ENCODE measurements around the gene ELF2.
"Not testable (repeated sequence)": the region's sequence is repeated elsewhere in the genome, so short reads cannot be mapped to it uniquely, and the experiment has no call there.

Gene ELF2

GRCh38 chr4:139144161-139144859 is 32.7 kb downstream of the ELF2 start:
- peak; percentile 68 for DNase-seq (ENCODE audit: low read depth)

GRCh38 chr4:139142980-139143379 is 34.0 kb downstream of the ELF2 start:
- no peak for DNase-seq (ENCODE audit: low read depth)

- DNase-seq (ENCODE audit: low read depth): no peak
Observed at GRCh38 chr4:139142087-139142486, 34.9 kb downstream of the ELF2 start.

GRCh38 chr4:139137763-139138162 is 39.3 kb downstream of the ELF2 start:
- DNase-seq (ENCODE audit: low read depth): no peak

GRCh38 chr4:139134403-139134802 is 42.6 kb downstream of the ELF2 start:
- no peak for DNase-seq (ENCODE audit: low read depth)

GRCh38 chr4:139131209-139131870 is 45.7 kb downstream of the ELF2 start:
- no peak for DNase-seq (ENCODE audit: low read depth)

GRCh38 chr4:139129206-139129605 is 47.8 kb downstream of the ELF2 start:
- peak; percentile 35 for DNase-seq (ENCODE audit: low read depth)

GRCh38 chr4:139126898-139127297 is 50.1 kb downstream of the ELF2 start:
- no peak for DNase-seq (ENCODE audit: low read depth)

GRCh38 chr4:139123910-139124309 is 53.1 kb downstream of the ELF2 start:
- no peak for DNase-seq (ENCODE audit: low read depth)

- no peak for DNase-seq (ENCODE audit: low read depth)
Observed at GRCh38 chr4:139118365-139118764, 58.7 kb downstream of the ELF2 start.

GRCh38 chr4:139115226-139115625 is 61.8 kb downstream of the ELF2 start:
- DNase-seq (ENCODE audit: low read depth): no peak

GRCh38 chr4:139114795-139115194 is 62.2 kb downstream of the ELF2 start:
- DNase-seq (ENCODE audit: low read depth): not testable (repeated sequence)

- DNase-seq (ENCODE audit: low read depth): no peak
Observed at GRCh38 chr4:139112650-139113049, 64.4 kb downstream of the ELF2 start.

- DNase-seq (ENCODE audit: low read depth): no peak
Observed at GRCh38 chr4:139108567-139109128, 68.4 kb downstream of the ELF2 start.

- peak; percentile 79 for DNase-seq (ENCODE audit: low read depth)
Observed at GRCh38 chr4:139099366-139099982, 77.5 kb downstream of the ELF2 start.

- DNase-seq (ENCODE audit: low read depth): no peak
Observed at GRCh38 chr4:139092271-139092670, 84.7 kb downstream of the ELF2 start.

- peak; percentile 46 for DNase-seq (ENCODE audit: low read depth)
Observed at GRCh38 chr4:139085141-139085540, 91.9 kb downstream of the ELF2 start.

GRCh38 chr4:139084804-139085093 is 92.3 kb downstream of the ELF2 start:
- DNase-seq (ENCODE audit: low read depth): no peak

GRCh38 chr4:139083956-139084803 is 92.8 kb downstream of the ELF2 start:
- peak; percentile 91 for DNase-seq (ENCODE audit: low read depth)

- peak; percentile 72 for DNase-seq (ENCODE audit: low read depth)
Observed at GRCh38 chr4:139083607-139083955, 93.4 kb downstream of the ELF2 start.

GRCh38 chr4:139082750-139083606 is 94.0 kb downstream of the ELF2 start:
- peak; percentile 98 for DNase-seq (ENCODE audit: low read depth)
